OCI-LY7 (cell line): Measurements from ENCODE around the gene ARL11. TPM values are rescaled to one million over a fixed set of nuclear protein-coding genes. Genes with fewer than 3 reads are reported as not detected.
A peak's percentile ranks its signal among the peaks of the same experiment; 100 is the strongest.

ENCODE experiments used
- BruUV-seq: library from RNA; stranded (reverse); fragments of 400-500 nt; replicated peaks from 2 replicates; lab custom pipeline; 2021; lab: Mats Ljungman, UMichigan
- CTCF ChIA-PET: fragments of 300-600 bp; sonication (Branson Sonifier 250); formaldehyde crosslinking; loops from one replicate; lab custom pipeline; 2022; ENCODE audit warnings: antibody characterized with exemption; ENCODE audit not compliant: unreplicated experiment; lab: Charles Lee
- POLR2A ChIA-PET: fragments of 300-600 bp; sonication (Branson Sonifier 250); formaldehyde crosslinking; loops from one replicate; lab custom pipeline; 2022; ENCODE audit warnings: antibody characterized with exemption; lab: Charles Lee
- DNase-seq: peaks from one replicate; pipeline ENCODE4 v3.0.0-alpha.2; 2015; ENCODE audit warnings: low spot score
- H2AFZ ChIP-seq: fragments of 200-600 bp; sonication (generic), shearing (Covaris generic); 2 replicates; pipeline ENCODE4 v1.6.1; 2014; ENCODE audit warnings: mild to moderate bottlenecking, antibody characterized with exemption, low read length, moderate library complexity
- H3K27ac ChIP-seq: fragments of 200-600 bp; sonication (generic); 2 replicates; pipeline ENCODE4 v1.5.1; 2014; ENCODE audit warnings: mixed run types, low read depth, mild to moderate bottlenecking, moderate library complexity, low read length, inconsistent platforms; ENCODE audit not compliant: poor library complexity, severe bottlenecking
- H3K36me3 ChIP-seq: fragments of 200-600 bp; sonication (generic); 2 replicates; pipeline ENCODE4 v1.6.1; 2014; ENCODE audit warnings: mild to moderate bottlenecking, antibody characterized with exemption, low read length, moderate library complexity, mixed read lengths; ENCODE audit not compliant: insufficient read depth
- H3K4me1 ChIP-seq: fragments of 200-600 bp; sonication (generic); 2 replicates; pipeline ENCODE4 v1.5.1; 2014; ENCODE audit warnings: mild to moderate bottlenecking, low read length; ENCODE audit not compliant: insufficient read depth, poor library complexity, severe bottlenecking
- H3K4me2 ChIP-seq: fragments of 200-600 bp; sonication (generic); 2 replicates; pipeline ENCODE4 v1.6.1; 2014; ENCODE audit warnings: mild to moderate bottlenecking, low read length
- H3K4me3 ChIP-seq: fragments of 200-600 bp; sonication (generic); 2 replicates; pipeline ENCODE4 v1.5.1; 2014; ENCODE audit warnings: mild to moderate bottlenecking, low read depth, low read length; ENCODE audit not compliant: poor library complexity, severe bottlenecking
- H3K79me2 ChIP-seq: fragments of 200-600 bp; sonication (generic); 2 replicates; pipeline ENCODE4 v1.6.1; 2016; ENCODE audit warnings: low read depth, mild to moderate bottlenecking, low read length, moderate library complexity, mixed read lengths; ENCODE audit not compliant: insufficient read depth
- H3K9me2 ChIP-seq: fragments of 200-600 bp; sonication (generic); 2 replicates; pipeline ENCODE4 v1.6.1; 2016; ENCODE audit warnings: mild to moderate bottlenecking, low read length, mixed read lengths; ENCODE audit not compliant: insufficient read depth
- H3K9me3 ChIP-seq: fragments of 200-600 bp; sonication (generic); 2 replicates; pipeline ENCODE4 v1.6.1; 2014; ENCODE audit warnings: mild to moderate bottlenecking, mixed run types, low read length, mixed read lengths
- H4K20me1 ChIP-seq: fragments of 200-600 bp; sonication (generic); 2 replicates; pipeline ENCODE4 v1.6.1; 2014; ENCODE audit warnings: mild to moderate bottlenecking, antibody characterized with exemption, low read length, moderate library complexity, mixed read lengths; ENCODE audit not compliant: insufficient read depth
- EZH2phosphoT487 ChIP-seq: fragments of 200-600 bp; sonication (generic); IDR thresholded peaks from 2 replicates; pipeline ENCODE4 v1.6.1; 2018; ENCODE audit warnings: low read depth, borderline replicate concordance, mild to moderate bottlenecking, mixed run types, antibody characterized with exemption, low read length, moderate library complexity, mixed read lengths
- intact Hi-C: fragments of 100-400 bp; cut with micrococcal nuclease; formaldehyde crosslinking; loops from one replicate; pipeline ENCODE4 v1.10.0; 2022; ENCODE audit not compliant: unreplicated experiment
- total RNA-seq, 2 experiments: library from RNA; depleted of rRNA in 1 of 2; stranded (reverse); fragments of >200 nt in 1 of 2; shearing (Covaris generic) in 1 of 2; gene quantifications; 2 replicates each; pipeline ENCODE4 v1.2.3, GENCODE V29; 2014 to 2022
- TF ChIP-seq, protein P1 (sequence below): fragments of 200-600 bp; sonication (generic); conservative IDR thresholded peaks from 2 replicates; pipeline ENCODE4 v1.5.1; 2014; ENCODE audit warnings: mild to moderate bottlenecking, antibody characterized with exemption, low read length, moderate library complexity, mixed read lengths

Gene ARL11
- total RNA-seq, 2 experiments from 2014 or later, result 8.3 to 20.5 TPM

DNA sequence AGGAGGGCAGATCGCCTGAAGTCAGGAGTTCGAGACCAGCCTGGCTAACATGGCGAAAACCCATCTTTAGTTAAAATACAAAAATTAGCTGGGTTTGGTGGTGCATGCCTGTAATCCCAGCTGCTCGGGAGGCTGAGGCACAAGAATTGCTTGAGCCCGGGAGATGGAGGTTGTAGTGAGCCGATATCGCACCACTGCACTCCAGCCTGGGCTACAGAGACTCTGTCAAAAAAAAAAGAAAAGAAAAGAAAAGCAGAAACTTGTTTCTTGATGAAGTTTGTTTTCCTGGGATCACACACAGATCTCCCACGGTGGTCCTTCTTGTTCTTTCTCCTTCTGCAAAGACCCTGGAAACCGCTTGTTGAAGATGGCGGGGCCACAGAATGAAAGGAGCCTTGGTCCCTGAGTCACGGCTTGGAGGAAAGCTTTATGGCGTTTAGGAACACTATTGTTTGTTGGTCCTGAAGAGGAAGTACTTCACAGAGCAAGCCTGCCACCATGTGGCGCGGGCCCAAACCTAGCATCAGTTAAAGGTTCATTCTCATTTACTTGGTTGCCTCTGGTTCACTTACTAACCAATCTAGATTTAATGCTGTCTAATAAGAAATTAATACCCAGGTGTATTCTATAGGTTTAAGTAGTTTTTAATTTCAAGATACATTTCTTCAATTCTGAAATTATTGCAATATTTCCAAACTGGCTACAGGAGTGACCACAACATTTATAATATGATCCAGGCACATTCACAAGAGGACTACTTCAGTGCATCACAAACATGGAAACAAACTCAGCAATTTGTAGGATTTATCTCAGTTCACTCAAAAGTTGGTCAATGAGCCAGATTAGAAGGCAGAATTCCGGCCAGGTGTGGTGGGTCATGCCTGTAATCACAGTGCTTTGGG is 21.3 kb upstream of the ARL11 start:
- H3K27ac ChIP-seq, result peak overlapping the region; percentile 71
- H3K9me2 ChIP-seq, result no peaks in the 10 kb centered on the region
- BruUV-seq, result no TSS peak
- no peaks in the 10 kb centered on the region for H4K20me1 ChIP-seq
- no peaks in the 10 kb centered on the region for H3K36me3 ChIP-seq
- H3K79me2 ChIP-seq, result no peaks in the 10 kb centered on the region
- peak; percentile 93 for DNase-seq
- peaks cover 57% of the 10 kb centered on the region for H3K4me1 ChIP-seq
- no peaks in the 10 kb centered on the region for H3K9me3 ChIP-seq
- intact Hi-C loops, result loop anchor here (1.0 to 10.0 kb wide), 9 partner anchors 67 to 632 kb away; partner anchors contain the start of genes CAB39L, CDADC1, FNDC3A and SETDB2
- H3K4me3 ChIP-seq, result peak overlapping the region; percentile 53
- peak overlapping the region; percentile 94 for H2AFZ ChIP-seq
- ChIA-PET POLR2A (interaction anchor here (0.6 to 2.6 kb wide), 13 partner anchors 10 to 312 kb away, joined by 3 to 29 read pairs (median 4); partner anchors contain the start of genes ARL11, PHF11 and SETDB2), CTCF (interaction anchor here (0.6 to 1.3 kb wide), 3 partner anchors 17 to 309 kb away, joined by 3 to 5 read pairs (median 3); partner anchors contain the start of genes CAB39L and SETDB2)
- TF ChIP-seq, protein P1, sequence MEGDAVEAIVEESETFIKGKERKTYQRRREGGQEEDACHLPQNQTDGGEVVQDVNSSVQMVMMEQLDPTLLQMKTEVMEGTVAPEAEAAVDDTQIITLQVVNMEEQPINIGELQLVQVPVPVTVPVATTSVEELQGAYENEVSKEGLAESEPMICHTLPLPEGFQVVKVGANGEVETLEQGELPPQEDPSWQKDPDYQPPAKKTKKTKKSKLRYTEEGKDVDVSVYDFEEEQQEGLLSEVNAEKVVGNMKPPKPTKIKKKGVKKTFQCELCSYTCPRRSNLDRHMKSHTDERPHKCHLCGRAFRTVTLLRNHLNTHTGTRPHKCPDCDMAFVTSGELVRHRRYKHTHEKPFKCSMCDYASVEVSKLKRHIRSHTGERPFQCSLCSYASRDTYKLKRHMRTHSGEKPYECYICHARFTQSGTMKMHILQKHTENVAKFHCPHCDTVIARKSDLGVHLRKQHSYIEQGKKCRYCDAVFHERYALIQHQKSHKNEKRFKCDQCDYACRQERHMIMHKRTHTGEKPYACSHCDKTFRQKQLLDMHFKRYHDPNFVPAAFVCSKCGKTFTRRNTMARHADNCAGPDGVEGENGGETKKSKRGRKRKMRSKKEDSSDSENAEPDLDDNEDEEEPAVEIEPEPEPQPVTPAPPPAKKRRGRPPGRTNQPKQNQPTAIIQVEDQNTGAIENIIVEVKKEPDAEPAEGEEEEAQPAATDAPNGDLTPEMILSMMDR, result peak; percentile 98
- no peak for TF ChIP-seq EZH2phosphoT487
- peak overlapping the region; percentile 59 for H3K4me2 ChIP-seq

DNA sequence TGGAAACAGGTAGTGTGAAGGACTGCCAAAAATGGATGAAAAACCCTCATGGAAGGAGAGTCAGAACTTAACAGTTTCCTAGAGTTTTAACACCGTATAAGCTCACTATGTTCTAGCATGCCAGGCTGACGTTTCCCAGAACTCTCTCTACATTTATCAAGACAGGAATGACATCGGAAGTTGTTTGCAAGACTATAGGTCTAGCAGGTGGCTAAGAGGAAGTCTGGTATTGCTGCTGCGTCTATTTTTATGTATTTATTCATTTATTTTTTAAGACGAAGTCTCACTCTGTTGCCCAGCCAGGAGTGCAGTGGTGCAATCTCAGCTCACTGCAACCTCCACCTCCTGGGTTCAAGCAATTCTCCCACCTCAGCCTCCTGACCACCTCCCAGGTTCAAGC is 20.5 kb upstream of the ARL11 start:
- Histone ChIP-seq H3K9me2 (no peaks in the 10 kb centered on the region), H3K36me3 (no peaks in the 10 kb centered on the region), H4K20me1 (no peaks in the 10 kb centered on the region), H3K4me3 (peak overlapping the region; percentile 25), H3K9me3 (no peaks in the 10 kb centered on the region), H3K79me2 (no peaks in the 10 kb centered on the region), H3K4me1 (peaks cover 57% of the 10 kb centered on the region), H2AFZ (peak overlapping the region; percentile 94), H3K4me2 (peak overlapping the region; percentile 59), H3K27ac (peak overlapping the region; percentile 71)
- TF ChIP-seq, protein P1, result no peak
- TF ChIP-seq EZH2phosphoT487, result no peak
- intact Hi-C loops, result loop anchor here (1.0 to 10.0 kb wide), 9 partner anchors 67 to 633 kb away; partner anchors contain the start of genes CAB39L, CDADC1, FNDC3A and SETDB2
- CTCF ChIA-PET, result interaction anchor here (0.9 to 1.3 kb wide), 3 partner anchors 16 to 164 kb away, joined by 3 to 5 read pairs (median 3); partner anchors contain the start of genes CAB39L and SETDB2
- DNase-seq, result peak; percentile 71
- no TSS peak for BruUV-seq
- POLR2A ChIA-PET, result interaction anchor here (0.9 to 2.6 kb wide), 15 partner anchors 10 to 360 kb away, joined by 3 to 29 read pairs (median 4); partner anchors contain the start of genes ARL11, CDADC1, PHF11 and SETDB2
